Endothelial cell of umbilical vein (primary cell): ENCODE data around the gene NGEF. TPM values are rescaled to one million over a fixed set of nuclear protein-coding genes. Genes with fewer than 3 reads are reported as not detected.

ENCODE experiments used
- BruUV-seq: library from RNA; stranded (reverse); fragments of 400-500 nt; replicated peaks from 2 replicates; lab custom pipeline; 2021; lab: Mats Ljungman, UMichigan
- CTCF ChIA-PET: fragments of 300-600, 350-600 bp; sonication (Branson Sonifier 250); formaldehyde crosslinking; loops from one replicate; lab custom pipeline; 2021; ENCODE audit warnings: antibody characterized with exemption, inconsistent platforms; lab: Charles Lee
- POLR2A ChIA-PET: fragments of 300-600, 350-600 bp; sonication (Branson Sonifier 250); formaldehyde crosslinking; loops from one replicate; lab custom pipeline; 2021; ENCODE audit warnings: antibody characterized with exemption, inconsistent platforms; lab: Charles Lee
- DNase-seq: peaks from one replicate; pipeline ENCODE4 v3.0.0-alpha.2; 2011; ENCODE audit warnings: low read depth, low spot score
- FAIRE-seq: peaks from 2 replicates; lab custom pipeline; 2011; peaks lifted over from hg19 to GRCh38; lab: Jason Lieb, UNC
- H2AFZ ChIP-seq: 2 replicates; pipeline ENCODE4 v1.6.0; 2012; ENCODE audit warnings: low read depth, low read length, control low read depth, inconsistent platforms
- H3K27ac ChIP-seq: 2 replicates; pipeline ENCODE4 v1.5.1; 2011; ENCODE audit warnings: low read depth, mild to moderate bottlenecking, control low read depth, low read length, moderate library complexity; ENCODE audit not compliant: insufficient read depth
- H3K27me3 ChIP-seq, 2 experiments: 2 replicates each; pipeline versions ENCODE4 v1.6.0 to v1.6.1; 2011; ENCODE audit warnings: low read length in 2 of 2, mixed read lengths in 1 of 2; ENCODE audit not compliant: control insufficient read depth in 2 of 2, insufficient read depth in 2 of 2
- H3K36me3 ChIP-seq, 2 experiments: 2 replicates in 1 of 2; 3 replicates in 1 of 2; pipeline ENCODE4 v1.5.1; 2011; ENCODE audit warnings: low read length in 2 of 2, mild to moderate bottlenecking in 1 of 2, moderate library complexity in 1 of 2; ENCODE audit not compliant: control insufficient read depth in 2 of 2, insufficient read depth in 2 of 2; ENCODE audit errors: extremely low read depth in 1 of 2
- H3K4me1 ChIP-seq: 3 replicates; pipeline ENCODE4 v1.5.1; 2011; ENCODE audit warnings: mild to moderate bottlenecking, low read length; ENCODE audit not compliant: control insufficient read depth, insufficient read depth; ENCODE audit errors: extremely low read depth
- H3K4me2 ChIP-seq: 2 replicates; pipeline ENCODE4 v1.6.1; 2011; ENCODE audit warnings: low read length, control low read depth, mixed read lengths; ENCODE audit not compliant: insufficient read depth
- H3K4me3 ChIP-seq, 3 experiments: fragments of 200-600 bp in 1 of 3; sonication (generic), shearing (Covaris generic) in 1 of 3; replicated peaks in 1 of 3; 2 replicates each; pipeline ENCODE4 v1.5.1; 2011 to 2016; ENCODE audit warnings: control low read depth in 3 of 3, low read length in 3 of 3, mild to moderate bottlenecking in 2 of 3, inconsistent platforms in 1 of 3, low read depth in 1 of 3, moderate library complexity in 1 of 3; ENCODE audit not compliant: insufficient read depth in 1 of 3
- H3K79me2 ChIP-seq: 2 replicates; pipeline ENCODE4 v1.6.0; 2012; ENCODE audit warnings: low read length, inconsistent platforms; ENCODE audit not compliant: control insufficient read depth, insufficient read depth
- H3K9ac ChIP-seq: replicated peaks from 2 replicates; pipeline ENCODE3; 2011; ENCODE audit warnings: low read length, control low read depth; ENCODE audit not compliant: insufficient read depth; ENCODE audit errors: extremely low read depth
- H3K9me1 ChIP-seq: replicated peaks from 3 replicates; pipeline ENCODE4 v1.6.0; 2011; ENCODE audit warnings: mild to moderate bottlenecking, low read length; ENCODE audit not compliant: control insufficient read depth, insufficient read depth; ENCODE audit errors: extremely low read depth
- H3K9me3 ChIP-seq: replicated peaks from 2 replicates; pipeline ENCODE4 v1.5.1; 2012; ENCODE audit warnings: low read length, inconsistent platforms; ENCODE audit not compliant: control insufficient read depth, insufficient read depth
- H4K20me1 ChIP-seq: replicated peaks from 2 replicates; pipeline ENCODE3; 2011; ENCODE audit warnings: mild to moderate bottlenecking, low read length; ENCODE audit not compliant: control insufficient read depth, insufficient read depth; ENCODE audit errors: extremely low read depth
- CTCF ChIP-seq, 2 donors: IDR thresholded peaks; 1 replicate in 1 of 2; 2 replicates in 1 of 2; pipeline ENCODE4 v1.5.1; 2011; ENCODE audit warnings: low read length in 2 of 2, mild to moderate bottlenecking in 2 of 2, moderate library complexity in 2 of 2, control low read depth in 1 of 2, inconsistent platforms in 1 of 2, low read depth in 1 of 2; ENCODE audit not compliant: insufficient read depth in 1 of 2; ENCODE audit errors: extremely low read depth in 1 of 2
- EZH2 ChIP-seq: IDR thresholded peaks from 2 replicates; pipeline ENCODE4 v1.6.1; 2012; ENCODE audit warnings: borderline replicate concordance, low read depth, mild to moderate bottlenecking, moderate library complexity, low read length, inconsistent platforms; ENCODE audit not compliant: severe bottlenecking
- FOS ChIP-seq: IDR thresholded peaks from 2 replicates; pipeline ENCODE4 v1.6.1; 2011; ENCODE audit warnings: mild to moderate bottlenecking, low read length, moderate library complexity, borderline replicate concordance; ENCODE audit not compliant: insufficient read depth
- GATA2 ChIP-seq: IDR thresholded peaks from 2 replicates; pipeline ENCODE4 v1.7.0; 2011; ENCODE audit warnings: low read depth, mild to moderate bottlenecking, moderate library complexity, mixed read lengths, low read length; ENCODE audit not compliant: insufficient read length, insufficient read depth
- JUN ChIP-seq: IDR thresholded peaks from 2 replicates; pipeline ENCODE4 v1.6.1; 2011; ENCODE audit warnings: borderline replicate concordance, low read depth; ENCODE audit not compliant: insufficient read length, insufficient read depth
- MAX ChIP-seq: IDR thresholded peaks from 2 replicates; pipeline ENCODE4 v1.6.1; 2011; ENCODE audit not compliant: insufficient read depth, insufficient read length
- MYC ChIP-seq: IDR thresholded peaks from one replicate; pipeline ENCODE4 v1.6.1; 2011; ENCODE audit warnings: mild to moderate bottlenecking, low read depth, low read length
- POLR2A ChIP-seq: IDR thresholded peaks from 2 replicates; pipeline ENCODE4 v1.6.1; 2012; ENCODE audit warnings: low read depth, mild to moderate bottlenecking, control low read depth, low read length
- POLR2AphosphoS5 ChIP-seq: IDR thresholded peaks from 2 replicates; pipeline ENCODE4 v1.6.1; 2012; ENCODE audit warnings: low read depth, mild to moderate bottlenecking, control low read depth, low read length, moderate library complexity; ENCODE audit not compliant: insufficient read depth
- dilution Hi-C: fragments of 300-500 bp; cut with MboI; formaldehyde crosslinking; loops from one replicate; pipeline ENCODE4 v1.15.0; 2019; ENCODE audit warnings: low sequenced_read_pairs; ENCODE audit not compliant: extremely low pct_ligation_motif_present
- intact Hi-C: fragments of 100-400 bp; cut with micrococcal nuclease; formaldehyde crosslinking; loops from one replicate; pipeline ENCODE4 v1.10.0; 2022
- polyA plus RNA-seq, 4 experiments: library from polyadenylated mRNA; depleted of rRNA in 3 of 4; stranded (reverse) in 3 of 4; unstranded in 1 of 4; fragments of >200 nt; gene quantifications; 2 replicates each; pipeline versions ENCODE4 v1.2.1 to v1.2.3, GENCODE V29; 2011 to 2012; ENCODE audit warnings: missing spikeins in 1 of 4
- total RNA-seq: library from RNA; stranded (reverse); gene quantifications from 2 replicates; pipeline ENCODE4 v1.2.3, GENCODE V29; 2021

The NGEF gene
- total and polyA plus RNA-seq, 2 donors (not counting 3 experiments of a cell fraction or from before 2014, with no cell fraction given), result 0.22 to 0.41 TPM

- H3K9ac ChIP-seq, result no peak overlapping the region
- no peak for DNase-seq
- ChIA-PET POLR2A (no interaction called here), CTCF (interaction anchor here (0.6 to 1.3 kb wide), 2 partner anchors 19 to 92 kb away, joined by 3 to 4 read pairs; no protein-coding TSS in a partner anchor)
- H4K20me1 ChIP-seq, result no peaks in the 10 kb centered on the region
- no peaks in the 10 kb centered on the region for H3K36me3 ChIP-seq
- BruUV-seq, result no TSS peak
- no peak overlapping the region for H3K27ac ChIP-seq
- dilution Hi-C loops, result no loop called here
- no peak overlapping the region for H2AFZ ChIP-seq
- no peak overlapping the region for H3K4me3 ChIP-seq
- no peak overlapping the region for H3K4me2 ChIP-seq
- H3K9me3 ChIP-seq, result no peaks in the 10 kb centered on the region
- TF ChIP-seq MAX (no peak), POLR2AphosphoS5 (no peak), GATA2 (no peak), MYC (no peak), EZH2 (no peak), FOS (no peak), POLR2A (no peak), JUN (no peak)
- H3K27me3 ChIP-seq, result peaks cover 11 to 13% of the 10 kb centered on the region in 2 experiments
- no peaks in the 10 kb centered on the region for H3K9me1 ChIP-seq
- no peaks in the 10 kb centered on the region for H3K79me2 ChIP-seq
- FAIRE-seq, result no peak
- intact Hi-C loops, result no loop called here
- H3K4me1 ChIP-seq, result no peaks in the 10 kb centered on the region
These were observed 75.7 kb downstream of the NGEF start for GRCh38 chr2:232937278-232937906.

GRCh38 chr2:232931636-232932035 lies 81.4 kb downstream of the NGEF start:
- Histone ChIP-seq H2AFZ (no peak overlapping the region), H3K27me3 (peaks cover 26 to 41% of the 10 kb centered on the region in 2 experiments), H3K79me2 (no peaks in the 10 kb centered on the region), H4K20me1 (no peaks in the 10 kb centered on the region), H3K4me2 (no peak overlapping the region), H3K9ac (no peak overlapping the region), H3K4me1 (peaks cover 3% of the 10 kb centered on the region), H3K36me3 (no peaks in the 10 kb centered on the region), H3K4me3 (no peak overlapping the region), H3K27ac (no peak overlapping the region), H3K9me1 (no peaks in the 10 kb centered on the region), H3K9me3 (no peaks in the 10 kb centered on the region)
- CTCF ChIA-PET, result interaction anchor here (0.7 to 1.4 kb wide), 3 partner anchors 17 to 517 kb away, joined by 3 read pairs; no protein-coding TSS in a partner anchor
- POLR2A ChIA-PET, result no interaction called here
- DNase-seq (no peak), FAIRE-seq (no peak)
- no TSS peak for BruUV-seq
- TF ChIP-seq GATA2, result no peak
- TF ChIP-seq POLR2AphosphoS5, result no peak
- no peak for TF ChIP-seq MAX
- TF ChIP-seq CTCF (IDR thresholded peaks at IDR 0.05; ENCODE audit: extremely low read depth in 1 of 2, insufficient read depth in 1 of 2, low read depth in 1 of 2, low read length in 2 of 2), result no peak
- TF ChIP-seq JUN, result no peak
- no peak for TF ChIP-seq EZH2
- no peak for TF ChIP-seq FOS
- no peak for TF ChIP-seq MYC
- TF ChIP-seq POLR2A, result no peak
- intact Hi-C loops (no loop called here), dilution Hi-C loops (no loop called here)
